IPS-11a (cell line): ENCODE results near the gene GNG11.
"Not testable (repeated sequence)": the region's sequence is repeated elsewhere in the genome, so short reads cannot be mapped to it uniquely, and the experiment has no call there.

Experiments
- H3K4me3 ChIP-seq: one replicate; pipeline ENCODE4 v1.5.1; 2013; ENCODE audit warnings: low read depth, low read length, control low read depth

The GNG11 gene

GRCh38 chr7:93911242-93911641 lies 10.3 kb upstream of the GNG11 start:
- not testable (repeated sequence) for H3K4me3 ChIP-seq

DNA sequence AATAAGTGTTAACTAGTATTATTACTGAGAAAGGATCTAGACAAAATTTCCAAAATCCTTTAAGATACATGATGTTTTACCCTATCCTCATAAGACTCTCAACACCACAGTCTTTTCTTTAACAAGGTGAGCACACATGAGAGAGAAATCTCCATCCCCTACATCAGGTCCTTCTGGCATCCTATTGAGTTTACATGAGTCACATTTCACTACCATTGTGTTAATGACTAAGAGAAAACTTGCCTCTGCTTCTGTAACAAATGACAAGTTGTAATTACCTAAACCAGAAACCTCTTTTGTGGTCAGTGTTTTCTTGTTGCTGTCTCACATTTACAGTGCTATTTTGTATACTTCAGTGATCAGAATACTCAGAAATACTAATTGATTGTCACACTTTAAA lies 9.9 kb upstream of the GNG11 start:
- H3K4me3 ChIP-seq, result not testable (repeated sequence)

DNA sequence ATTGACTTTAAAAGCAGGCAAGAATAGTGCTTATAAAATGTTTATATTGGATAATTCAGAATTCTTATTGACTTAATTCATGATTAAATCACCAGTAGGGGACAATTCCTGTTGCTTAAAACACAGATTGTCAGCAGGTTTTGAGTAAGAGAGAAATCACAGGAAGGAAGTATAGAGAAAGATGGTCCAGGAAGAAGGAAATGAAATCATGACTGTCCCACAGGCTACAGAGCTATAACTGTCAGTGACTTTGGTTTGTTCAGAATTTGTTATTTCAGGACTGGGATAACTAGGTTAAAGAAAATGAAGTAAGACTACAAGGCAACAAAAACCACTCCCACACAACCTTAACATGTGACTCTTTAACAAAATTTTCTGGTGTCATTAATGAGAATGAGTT lies 8.3 kb upstream of the GNG11 start:
- H3K4me3 ChIP-seq, result no peak overlapping the region

DNA sequence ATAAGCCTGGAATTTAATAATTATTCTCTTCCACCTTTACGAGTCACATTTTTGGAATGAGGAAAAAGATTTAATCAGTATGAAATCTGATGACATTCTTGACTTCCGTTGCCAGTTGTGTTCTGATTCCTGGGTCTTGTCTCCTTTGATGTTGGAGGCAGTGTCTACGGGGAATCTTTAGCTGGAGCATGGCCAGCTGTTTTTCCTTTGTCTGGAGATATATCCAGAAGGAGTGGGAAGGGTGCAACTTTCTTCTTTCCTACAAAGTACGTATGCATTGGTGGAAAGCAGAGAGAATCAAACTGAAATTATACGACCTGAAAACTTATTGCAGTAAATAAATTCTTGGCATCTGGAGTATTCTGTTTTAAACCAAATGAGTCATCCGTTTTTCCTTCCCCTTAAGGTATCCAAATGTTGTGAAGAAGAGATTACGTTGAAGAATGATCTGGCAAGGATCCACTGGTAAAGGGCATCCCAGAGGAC lies 6.9 kb upstream of the GNG11 start:
- H3K4me3 ChIP-seq, result no peak overlapping the region

- not testable (repeated sequence) for H3K4me3 ChIP-seq
Observed at GRCh38 chr7:93915206-93915842, 6.2 kb upstream of the GNG11 start.

DNA sequence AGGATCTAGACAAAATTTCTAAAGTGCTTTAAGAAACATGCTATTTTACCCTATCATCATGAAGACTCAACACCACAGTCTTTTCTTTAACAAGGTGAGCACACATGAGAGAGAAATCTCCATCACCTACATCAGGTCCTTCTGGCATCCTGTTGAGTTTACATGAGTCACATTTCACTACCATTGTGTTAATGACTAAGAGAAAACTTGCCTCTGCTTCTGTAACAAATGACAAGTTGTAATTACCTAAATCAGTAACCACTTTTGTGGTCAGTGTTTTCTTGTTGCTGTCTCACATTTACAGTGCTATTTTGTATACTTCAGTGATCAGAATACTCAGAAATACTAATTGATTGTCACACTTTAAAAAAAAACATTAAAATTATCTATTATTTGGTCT lies 5.6 kb upstream of the GNG11 start:
- H3K4me3 ChIP-seq, result not testable (repeated sequence)

DNA sequence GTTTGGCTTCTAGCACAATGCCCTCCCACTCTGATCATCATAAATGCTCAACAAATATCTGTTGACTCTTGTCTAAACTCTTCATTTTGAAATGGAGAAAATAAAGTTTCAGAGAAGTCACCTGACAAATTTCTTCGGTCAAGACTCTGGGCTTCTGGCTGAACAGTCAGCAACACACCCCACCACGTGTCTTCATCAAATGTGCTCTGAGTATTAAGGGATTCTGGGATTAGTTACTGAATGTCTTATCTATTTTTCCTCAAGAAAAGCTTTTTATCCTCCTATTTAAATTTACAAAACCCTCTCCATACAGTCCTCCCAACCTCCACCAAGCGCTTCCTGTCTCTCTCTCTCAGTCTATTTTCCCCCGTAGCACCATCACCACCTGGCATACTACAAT lies 5.2 kb upstream of the GNG11 start:
- H3K4me3 ChIP-seq, result not testable (repeated sequence)

- H3K4me3 ChIP-seq, result no peak overlapping the region
Observed at GRCh38 chr7:93920496-93921182, 896 bp upstream of the GNG11 start.

DNA sequence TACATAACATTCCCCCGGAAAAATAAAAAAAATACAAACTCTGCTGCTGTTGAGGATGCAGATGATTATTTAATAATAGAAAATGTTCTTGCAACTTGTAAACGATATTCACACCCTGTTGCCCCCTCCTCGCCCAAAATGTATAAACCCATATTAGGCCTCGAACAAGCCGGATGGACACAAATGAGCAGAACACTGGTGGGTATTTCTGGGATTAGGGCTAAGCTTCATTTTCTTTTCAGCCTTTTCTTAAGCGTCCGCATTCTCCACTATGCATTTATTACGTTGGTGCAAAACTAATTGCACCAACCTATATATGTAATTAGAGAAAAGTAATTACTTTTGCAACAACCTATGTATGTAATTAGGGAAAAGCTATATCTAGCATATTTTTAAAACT lies 349 bp upstream of the GNG11 start:
- no peak overlapping the region for H3K4me3 ChIP-seq

- no peak overlapping the region for H3K4me3 ChIP-seq
Observed at GRCh38 chr7:93923296-93923695, 1.8 kb downstream of the GNG11 start.

GRCh38 chr7:93923942-93924341 lies 2.4 kb downstream of the GNG11 start:
- no peak overlapping the region for H3K4me3 ChIP-seq

DNA sequence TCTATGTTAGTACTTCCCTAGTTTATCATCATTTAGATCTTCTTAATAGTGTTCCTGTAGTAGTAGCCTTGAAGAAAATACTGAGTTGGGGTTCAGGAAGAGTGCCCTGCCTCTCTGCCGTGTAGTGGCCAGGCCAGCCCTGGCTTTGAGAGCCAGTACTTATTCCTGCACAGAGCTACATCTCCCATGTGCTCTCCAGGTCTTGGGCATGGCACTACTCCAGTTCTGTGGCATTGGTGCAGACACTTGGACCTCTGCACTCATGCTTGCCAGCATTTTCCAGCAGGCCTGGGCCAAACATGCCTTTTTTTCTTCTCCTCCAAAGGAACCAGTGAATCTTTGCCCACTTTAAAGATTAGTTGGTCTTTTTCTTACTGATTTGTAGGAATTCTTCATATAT lies 5.3 kb downstream of the GNG11 start:
- no peak overlapping the region for H3K4me3 ChIP-seq

GRCh38 chr7:93927585-93927984 lies 6.0 kb downstream of the GNG11 start:
- no peak overlapping the region for H3K4me3 ChIP-seq

DNA sequence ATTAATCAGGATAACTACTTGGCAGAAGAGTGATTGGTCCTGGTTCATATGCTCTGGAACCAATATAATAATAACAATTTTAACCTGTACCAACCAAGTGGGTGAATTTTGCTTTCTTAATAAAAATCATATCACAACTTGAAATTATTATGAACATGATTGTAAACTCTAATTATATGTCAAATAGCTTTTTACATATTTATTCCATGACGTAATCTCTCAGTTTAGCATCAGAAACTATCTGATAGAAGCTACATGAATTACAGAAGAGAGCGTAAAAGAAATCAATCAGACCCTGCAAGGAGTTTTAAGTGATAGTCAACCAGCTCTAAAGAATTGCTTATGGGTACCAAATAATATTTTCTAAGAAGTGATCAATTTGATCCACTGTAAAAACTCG lies 10.1 kb downstream of the GNG11 start:
- no peak overlapping the region for H3K4me3 ChIP-seq

GRCh38 chr7:93933156-93933555 lies 11.6 kb downstream of the GNG11 start:
- no peak overlapping the region for H3K4me3 ChIP-seq

GRCh38 chr7:93935102-93935501 lies 13.6 kb downstream of the GNG11 start:
- no peak overlapping the region for H3K4me3 ChIP-seq

DNA sequence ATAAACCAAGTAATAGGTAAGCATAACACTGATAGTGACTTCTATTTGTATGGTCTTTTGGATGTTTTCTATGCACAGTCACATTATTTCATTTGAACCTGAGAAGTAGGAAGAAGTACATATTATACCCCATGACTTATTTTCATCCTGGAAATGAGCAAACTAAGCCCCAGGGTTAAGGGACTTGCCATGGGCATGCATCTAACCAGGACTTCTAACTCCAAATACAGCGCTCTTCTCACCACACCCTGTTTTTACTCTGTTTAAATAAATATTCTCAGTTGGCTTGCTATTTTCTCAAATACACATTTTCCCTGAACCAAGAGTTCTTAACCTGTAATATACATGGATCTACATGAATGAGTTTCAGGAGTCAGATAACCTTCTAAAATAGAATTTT lies 16.3 kb downstream of the GNG11 start:
- H3K4me3 ChIP-seq, result no peak overlapping the region

DNA sequence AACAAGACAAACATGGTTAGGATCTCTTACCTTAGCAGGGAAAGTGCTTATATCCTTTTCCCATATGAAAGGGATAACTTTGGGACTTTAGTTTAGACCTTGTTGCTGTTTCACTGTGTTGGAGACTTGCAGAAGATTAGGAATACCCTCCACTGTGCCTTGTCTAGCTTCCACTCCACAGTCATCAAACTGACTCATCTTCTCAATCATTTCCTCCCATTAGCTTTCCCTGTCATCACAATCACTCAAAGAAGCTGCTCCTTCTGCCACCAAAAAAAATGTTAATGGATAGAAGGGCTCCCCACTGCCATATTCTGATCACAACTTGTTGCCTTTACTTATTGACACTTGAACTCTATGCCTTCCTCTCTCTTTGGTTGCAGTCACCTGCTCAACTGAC lies 16.8 kb downstream of the GNG11 start:
- H3K4me3 ChIP-seq, result no peak overlapping the region

DNA sequence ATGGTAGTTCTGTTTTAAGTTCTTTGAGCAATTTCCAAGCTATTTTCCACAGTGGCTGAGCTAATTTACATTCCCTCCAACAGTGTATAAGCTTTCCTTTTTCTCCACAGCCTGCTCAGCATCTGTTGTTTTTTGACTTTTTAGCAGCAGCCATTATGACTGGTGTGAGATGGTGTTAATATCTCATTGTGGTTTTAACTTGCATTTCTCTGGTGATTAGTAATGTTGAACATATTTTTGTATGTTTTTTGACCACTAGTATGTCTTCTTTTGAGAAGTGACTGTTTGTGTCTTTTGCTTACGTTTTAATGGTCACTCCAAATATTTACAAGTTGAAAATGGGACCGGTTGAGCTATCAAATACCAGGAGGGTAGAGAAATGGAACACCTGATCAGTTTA lies 20.4 kb downstream of the GNG11 start:
- H3K4me3 ChIP-seq, result no peak overlapping the region

DNA sequence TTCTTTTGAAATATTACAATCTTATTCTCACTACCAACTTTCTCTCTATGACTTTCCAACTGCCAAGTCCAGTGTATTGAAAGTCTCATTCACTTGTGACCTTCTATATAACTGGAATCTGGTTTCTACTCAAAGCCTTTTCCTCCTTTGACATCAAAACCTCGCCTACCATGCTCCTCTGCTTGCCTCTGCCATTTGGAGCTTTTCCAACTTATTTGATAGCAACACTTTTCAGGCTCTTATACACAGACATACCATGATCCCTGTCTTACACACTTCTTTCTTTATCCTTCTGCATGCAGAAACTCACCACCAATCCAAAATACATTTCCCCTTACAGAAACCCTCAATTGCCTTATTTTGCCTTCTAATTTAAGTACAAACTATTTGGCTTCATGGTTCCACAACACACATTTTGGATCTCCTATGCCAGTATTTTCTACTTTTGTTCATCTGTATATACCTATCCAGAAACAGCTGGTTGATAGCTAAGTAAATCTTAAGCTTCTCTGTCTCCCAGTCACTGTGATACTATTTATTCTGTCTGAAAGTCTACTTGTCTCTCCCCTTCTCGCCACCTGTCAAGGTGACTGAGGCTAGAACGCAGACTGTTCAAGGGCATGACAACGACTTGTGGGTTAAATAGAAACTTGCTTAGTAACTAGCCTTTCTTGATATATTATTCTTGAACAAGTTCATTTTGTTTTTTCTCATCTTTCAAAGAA lies 22.4 kb downstream of the GNG11 start:
- no peak overlapping the region for H3K4me3 ChIP-seq

DNA sequence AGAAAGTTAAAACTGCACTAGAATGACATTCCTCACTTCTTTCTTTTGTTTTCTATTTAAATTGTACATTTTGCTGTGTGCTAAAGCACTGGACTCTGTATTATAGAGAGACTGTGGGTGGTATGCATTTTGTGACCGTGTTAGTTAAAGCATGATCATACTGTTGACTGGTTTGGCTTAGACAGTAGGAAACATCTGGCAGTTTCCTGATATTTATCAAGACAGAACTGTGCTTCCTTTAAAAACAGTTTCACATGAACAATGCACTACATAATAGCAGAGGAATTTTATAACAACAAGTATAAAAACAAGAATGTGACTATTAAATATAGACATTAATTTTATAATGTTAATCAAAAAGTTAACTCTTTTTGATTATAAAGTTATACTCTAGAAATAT lies 23.1 kb downstream of the GNG11 start:
- no peak overlapping the region for H3K4me3 ChIP-seq

DNA sequence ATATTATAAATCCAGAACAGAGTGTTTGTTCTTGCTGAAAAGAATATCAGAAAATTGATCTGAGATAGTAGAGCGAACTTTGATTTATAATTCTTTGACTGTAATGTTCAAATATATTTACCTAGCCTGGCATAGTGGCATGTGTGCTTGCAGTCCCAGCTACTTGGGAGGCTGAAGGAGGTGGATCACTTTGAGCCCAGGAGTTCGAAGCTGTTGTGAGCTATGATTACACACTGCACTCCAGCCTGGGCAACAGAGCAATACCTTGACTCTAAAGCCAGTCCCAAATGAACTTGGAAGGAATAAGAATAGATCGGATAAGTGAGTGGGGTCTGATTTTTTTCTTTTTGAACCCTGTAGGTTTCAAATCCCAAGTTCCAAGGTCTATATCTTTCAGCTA lies 23.5 kb downstream of the GNG11 start:
- H3K4me3 ChIP-seq, result no peak overlapping the region
